CD4-positive, alpha-beta T cell treated with Interleukin-15 for 1 hour (primary cell): ENCODE measurements around the gene IL1RAP.
"Not testable (repeated sequence)": the region's sequence is repeated elsewhere in the genome, so short reads cannot be mapped to it uniquely, and the experiment has no call there.

ENCODE experiments used
- DNase-seq: peaks from one replicate; pipeline ENCODE4 v3.0.0-alpha.2; 2020

Gene IL1RAP

GRCh38 chr3:190514413-190515153, 698 bp downstream of the IL1RAP start:
- DNase-seq = no peak

- no peak for DNase-seq
Measured at GRCh38 chr3:190516416-190516815, 2.5 kb downstream of the IL1RAP start.

GRCh38 chr3:190517687-190518086, 3.8 kb downstream of the IL1RAP start:
- no peak for DNase-seq

GRCh38 chr3:190518531-190518930, 4.6 kb downstream of the IL1RAP start:
- DNase-seq = not testable (repeated sequence)

GRCh38 chr3:190519886-190520285, 6.0 kb downstream of the IL1RAP start:
- no peak for DNase-seq

- no peak for DNase-seq
Measured at GRCh38 chr3:190521998-190522397, 8.1 kb downstream of the IL1RAP start.

GRCh38 chr3:190522621-190523222, 8.8 kb downstream of the IL1RAP start:
- DNase-seq = no peak

- no peak for DNase-seq
Measured at GRCh38 chr3:190524942-190525341, 11.1 kb downstream of the IL1RAP start.

GRCh38 chr3:190525634-190526033, 11.7 kb downstream of the IL1RAP start:
- DNase-seq = no peak

GRCh38 chr3:190526787-190527762, 13.2 kb downstream of the IL1RAP start:
- DNase-seq = no peak

GRCh38 chr3:190528706-190529105, 14.8 kb downstream of the IL1RAP start:
- no peak for DNase-seq

- DNase-seq = no peak
Measured at GRCh38 chr3:190531406-190531805, 17.5 kb downstream of the IL1RAP start.

- DNase-seq = no peak
Measured at GRCh38 chr3:190532731-190533203, 18.9 kb downstream of the IL1RAP start.

GRCh38 chr3:190533511-190534281, 19.8 kb downstream of the IL1RAP start:
- no peak for DNase-seq

- DNase-seq = no peak
Measured at GRCh38 chr3:190534386-190534785, 20.5 kb downstream of the IL1RAP start.

GRCh38 chr3:190534986-190535385, 21.1 kb downstream of the IL1RAP start:
- DNase-seq = no peak

GRCh38 chr3:190537146-190537545, 23.3 kb downstream of the IL1RAP start:
- no peak for DNase-seq

GRCh38 chr3:190538288-190538687, 24.4 kb downstream of the IL1RAP start:
- no peak for DNase-seq

GRCh38 chr3:190539526-190539925, 25.6 kb downstream of the IL1RAP start:
- no peak for DNase-seq

- no peak for DNase-seq
Measured at GRCh38 chr3:190541008-190541407, 27.1 kb downstream of the IL1RAP start.

- DNase-seq = no peak
Measured at GRCh38 chr3:190541560-190541959, 27.7 kb downstream of the IL1RAP start.

GRCh38 chr3:190542846-190543245, 29.0 kb downstream of the IL1RAP start:
- DNase-seq = no peak

- DNase-seq = no peak
Measured at GRCh38 chr3:190543671-190544070, 29.8 kb downstream of the IL1RAP start.
